Measurements from ENCODE around the gene NEK2.
"Not testable (repeated sequence)": the region's sequence is repeated elsewhere in the genome, so short reads cannot be mapped to it uniquely, and the experiment has no call there.

The NEK2 gene

GRCh38 chr1:211648980-211649934, 26.2 kb downstream of the NEK2 start:
- DNase-seq: no peak

DNA sequence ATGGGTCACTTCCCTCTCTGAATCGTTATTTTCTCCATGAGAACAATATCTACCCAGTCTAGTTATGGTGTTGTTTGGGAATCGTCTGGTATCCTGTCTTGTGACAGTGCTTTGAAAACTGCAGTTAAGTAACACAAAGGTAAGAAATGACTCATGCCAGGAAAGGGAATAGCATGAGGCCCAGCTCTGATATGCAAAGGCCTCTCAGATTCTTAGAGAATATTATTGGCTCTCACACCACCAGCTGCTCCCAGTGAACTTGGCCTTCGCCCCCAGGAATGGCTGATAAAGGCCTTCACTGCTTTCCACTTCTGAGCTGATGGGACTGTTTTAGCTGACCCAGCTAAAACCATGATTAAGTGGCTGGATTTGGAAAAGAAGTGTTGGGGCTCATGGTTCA, 27.1 kb downstream of the NEK2 start:
- DNase-seq: no peak

GRCh38 chr1:211647711-211648121, 27.7 kb downstream of the NEK2 start:
- no peak for DNase-seq

DNA sequence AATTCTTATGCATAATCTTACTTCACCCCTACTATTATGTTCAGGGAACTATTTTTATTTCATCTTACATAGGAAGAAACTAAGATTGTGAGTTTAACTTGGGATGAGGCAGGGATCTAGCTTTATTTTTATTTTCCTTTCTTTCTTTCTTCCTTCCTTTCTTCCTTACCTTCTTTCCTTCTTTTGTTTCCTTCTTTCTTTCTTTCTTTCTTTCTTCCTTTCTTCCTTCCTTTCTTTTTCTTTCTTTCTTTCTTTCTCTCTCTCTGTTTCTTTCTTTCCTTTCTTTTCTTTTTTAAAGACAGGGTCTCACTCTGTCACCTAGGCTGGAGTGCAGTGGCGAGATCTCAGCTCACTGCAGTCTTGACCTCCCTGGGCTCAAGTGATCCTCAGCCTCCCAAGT, 28.9 kb downstream of the NEK2 start:
- DNase-seq: no peak

GRCh38 chr1:211645601-211646000, 29.8 kb downstream of the NEK2 start:
- DNase-seq: not testable (repeated sequence)

DNA sequence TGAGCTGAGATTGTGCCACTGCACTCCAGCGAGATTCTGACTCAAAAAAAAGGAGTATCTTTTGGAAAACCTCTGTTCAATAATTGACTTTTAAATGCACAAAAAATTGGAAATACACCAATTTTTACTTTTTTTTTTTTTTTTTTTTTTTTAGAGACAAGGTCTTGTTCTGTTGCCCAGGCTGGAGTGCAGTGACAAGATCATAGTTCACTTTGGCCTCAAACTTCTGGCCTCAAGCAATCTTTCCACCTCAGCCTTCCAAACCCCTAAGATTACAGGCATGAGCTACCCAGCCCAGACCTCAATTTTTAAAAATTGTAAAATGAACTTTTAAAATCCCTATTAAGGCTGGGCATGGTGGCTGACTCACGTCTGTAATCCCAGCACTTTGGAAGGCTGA, 30.8 kb downstream of the NEK2 start:
- DNase-seq: no peak

DNA sequence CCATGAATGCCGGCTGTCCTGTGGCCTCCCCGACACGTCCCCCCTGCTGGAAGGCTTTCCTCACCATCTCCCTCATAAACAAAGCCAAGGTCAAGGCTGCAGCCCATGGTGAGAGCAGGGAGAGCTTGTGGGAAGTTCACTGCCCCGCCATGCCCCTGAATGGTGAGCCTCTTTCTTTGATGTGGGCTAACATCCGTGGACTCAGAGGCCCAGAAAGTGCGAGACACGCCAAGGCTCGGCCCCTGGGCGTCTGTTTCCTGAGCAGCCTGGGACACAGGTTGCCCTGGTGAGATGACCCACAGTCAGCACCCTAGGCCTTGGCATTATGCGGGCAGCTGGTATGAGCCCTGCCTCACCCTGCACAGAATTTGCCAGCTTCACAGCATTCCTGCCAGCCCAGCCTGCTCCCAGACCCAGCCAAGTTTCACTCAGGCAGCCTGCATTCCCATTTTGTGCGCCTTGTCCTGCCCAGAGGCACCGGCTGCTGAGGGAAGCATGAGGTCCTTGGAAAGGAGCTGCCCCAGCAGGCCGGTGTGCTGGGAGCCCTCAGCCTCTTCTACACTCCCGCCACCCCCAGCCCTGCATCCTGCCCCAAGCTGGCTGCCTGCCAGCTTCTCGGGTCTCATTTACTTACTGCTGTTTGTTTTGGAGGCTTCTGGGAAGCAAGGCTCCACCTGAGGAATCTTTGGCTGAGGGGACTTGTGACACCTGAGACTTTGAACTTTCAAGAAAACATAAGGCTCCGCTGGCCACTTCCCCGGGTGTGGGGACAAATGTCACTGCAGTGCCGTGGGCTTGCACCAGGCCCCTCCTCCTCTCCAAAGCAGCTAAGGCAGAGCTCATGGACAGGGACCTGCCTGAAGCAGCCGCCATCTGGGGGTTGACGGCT, 31.9 kb downstream of the NEK2 start:
- peak; percentile 50 to 82 for DNase-seq

DNA sequence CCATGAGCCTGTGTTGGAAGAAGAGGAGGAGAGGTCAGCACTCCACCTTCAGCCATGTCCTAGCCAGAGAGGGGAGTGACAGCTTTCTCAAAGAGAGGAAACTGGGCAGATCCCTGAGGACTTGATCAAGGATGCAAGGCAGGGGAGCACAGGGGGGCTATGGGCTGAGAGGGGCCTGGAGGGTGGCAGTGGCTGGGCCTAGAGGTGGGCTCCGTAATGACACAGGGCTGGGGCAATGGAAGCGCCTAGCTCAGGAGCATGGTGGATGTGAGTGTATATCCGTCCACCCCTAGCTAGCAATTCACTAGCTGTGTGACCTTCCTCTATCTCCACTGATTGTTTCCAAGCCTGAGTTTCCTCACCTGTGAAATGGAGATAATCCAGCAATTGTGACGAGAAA, 32.6 kb downstream of the NEK2 start:
- no peak for DNase-seq

- no peak for DNase-seq
These were observed 33.5 kb downstream of the NEK2 start for GRCh38 chr1:211641942-211642341.

DNA sequence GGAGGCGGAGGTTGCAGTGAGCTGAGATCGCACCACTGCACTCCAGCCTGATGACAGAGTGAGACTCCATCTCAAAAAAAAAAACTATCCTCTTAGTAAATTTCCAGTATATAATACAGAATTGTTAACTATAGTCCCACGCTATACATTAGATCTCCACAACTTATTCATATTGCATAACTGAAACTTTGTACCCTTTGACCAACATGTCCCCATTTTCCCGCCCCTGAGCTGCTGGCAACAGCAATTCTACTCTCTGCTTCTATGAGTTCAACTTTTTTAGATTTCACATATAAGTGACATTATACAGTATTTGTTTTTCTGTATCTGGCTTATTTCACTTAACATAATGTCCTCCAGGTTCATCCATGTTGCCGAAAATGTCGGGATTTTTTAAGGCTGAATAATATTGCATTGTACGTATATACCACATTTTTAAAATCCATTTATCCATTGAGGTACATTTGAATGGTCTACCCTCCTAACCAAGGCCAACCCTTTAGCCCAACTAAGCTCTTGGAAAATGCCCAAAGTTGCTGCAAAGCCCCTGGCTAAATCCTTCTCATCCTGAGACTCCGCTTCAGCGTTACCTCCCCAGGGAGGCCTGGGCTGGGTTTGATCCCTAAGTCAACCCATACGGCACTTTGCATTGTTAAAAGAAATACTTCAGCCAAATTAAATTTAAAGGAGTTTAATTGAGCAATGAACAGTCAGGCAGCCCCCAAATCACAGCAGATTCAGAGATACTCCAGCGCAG, 34.2 kb downstream of the NEK2 start:
- no peak for DNase-seq

- DNase-seq: no peak
These were observed 35.2 kb downstream of the NEK2 start for GRCh38 chr1:211640301-211640630.

DNA sequence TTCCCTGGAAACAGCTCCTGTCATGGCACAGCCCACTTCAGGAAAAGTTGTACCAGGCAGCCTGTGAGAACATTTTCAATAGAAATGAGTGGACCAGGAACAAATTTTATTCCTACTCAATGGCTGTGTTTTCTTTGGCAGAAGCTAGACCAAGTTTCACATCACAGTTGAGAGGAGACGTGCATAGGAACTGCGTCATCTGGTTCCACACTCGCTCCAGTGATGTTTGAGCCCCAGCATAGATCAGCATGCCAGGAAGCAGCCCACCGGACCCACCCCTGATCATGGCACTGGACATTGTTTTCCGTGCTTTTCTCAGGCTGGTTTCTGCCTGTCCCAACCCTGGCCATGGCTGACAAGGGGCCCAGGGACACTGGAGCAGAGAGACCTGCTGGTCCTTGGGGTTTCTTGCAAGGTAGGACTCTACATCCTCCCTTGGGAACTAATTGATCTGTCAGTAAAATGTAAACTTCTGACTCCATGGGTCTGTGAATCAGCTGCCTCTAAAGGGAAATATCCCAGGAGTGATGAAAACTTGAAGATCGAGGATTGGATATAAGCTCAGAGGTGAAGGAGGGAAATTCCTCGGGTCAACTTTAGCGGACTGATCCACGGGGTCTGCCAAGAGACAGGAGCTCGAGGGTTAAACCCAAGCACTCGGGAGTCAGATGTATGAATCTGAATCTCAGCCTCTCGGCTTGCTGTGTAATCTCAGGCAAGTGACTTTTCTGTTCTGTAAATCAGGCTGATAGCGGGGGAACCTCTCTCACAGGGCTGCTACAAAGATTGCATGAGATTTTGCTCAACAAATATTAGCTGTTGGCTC, 35.7 kb downstream of the NEK2 start:
- no peak for DNase-seq

GRCh38 chr1:211638689-211639101, 36.7 kb downstream of the NEK2 start:
- no peak for DNase-seq

DNA sequence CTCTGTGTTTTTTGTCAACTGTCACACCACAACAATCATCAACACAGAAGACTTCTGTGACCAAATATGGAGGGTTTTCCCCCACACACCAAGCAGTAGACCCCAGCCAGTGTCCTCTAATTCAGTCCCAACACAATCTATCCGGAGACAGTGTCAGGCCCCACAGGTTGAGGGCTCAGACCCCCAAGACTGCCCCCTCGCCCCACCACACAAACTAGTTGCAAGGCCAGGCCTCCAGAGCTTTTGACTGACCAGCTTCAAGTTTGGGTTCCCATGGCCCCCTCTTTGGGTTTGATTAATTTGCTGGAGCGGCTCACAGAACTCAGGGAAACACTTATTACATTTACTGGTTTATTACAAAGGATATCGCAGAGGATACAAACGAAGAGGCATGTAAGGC, 37.2 kb downstream of the NEK2 start:
- no peak for DNase-seq

- no peak for DNase-seq
These were observed 38.4 kb downstream of the NEK2 start for GRCh38 chr1:211637066-211637465.

DNA sequence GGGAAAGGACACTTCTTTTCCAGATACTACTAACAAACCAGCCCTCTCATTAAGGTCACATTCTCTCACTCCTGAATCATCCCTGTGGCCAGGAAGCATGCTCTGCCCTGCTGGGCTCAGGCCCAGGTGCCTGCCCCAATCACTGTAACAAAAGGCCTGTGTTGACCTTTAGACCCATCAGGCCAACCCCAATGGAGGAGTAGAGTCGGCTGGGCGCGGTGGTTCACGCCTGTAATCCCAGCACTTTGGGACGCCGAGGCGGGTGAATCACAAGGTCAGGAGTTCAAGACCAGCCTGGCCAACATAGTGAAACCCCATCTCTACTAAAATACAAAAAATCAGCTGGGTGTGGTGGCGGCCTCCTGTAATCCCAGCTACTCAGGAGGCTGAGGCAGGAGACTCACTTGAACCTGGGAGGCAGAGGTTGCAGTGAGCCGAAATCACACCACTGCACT, 38.8 kb downstream of the NEK2 start:
- not testable (repeated sequence) for DNase-seq

DNA sequence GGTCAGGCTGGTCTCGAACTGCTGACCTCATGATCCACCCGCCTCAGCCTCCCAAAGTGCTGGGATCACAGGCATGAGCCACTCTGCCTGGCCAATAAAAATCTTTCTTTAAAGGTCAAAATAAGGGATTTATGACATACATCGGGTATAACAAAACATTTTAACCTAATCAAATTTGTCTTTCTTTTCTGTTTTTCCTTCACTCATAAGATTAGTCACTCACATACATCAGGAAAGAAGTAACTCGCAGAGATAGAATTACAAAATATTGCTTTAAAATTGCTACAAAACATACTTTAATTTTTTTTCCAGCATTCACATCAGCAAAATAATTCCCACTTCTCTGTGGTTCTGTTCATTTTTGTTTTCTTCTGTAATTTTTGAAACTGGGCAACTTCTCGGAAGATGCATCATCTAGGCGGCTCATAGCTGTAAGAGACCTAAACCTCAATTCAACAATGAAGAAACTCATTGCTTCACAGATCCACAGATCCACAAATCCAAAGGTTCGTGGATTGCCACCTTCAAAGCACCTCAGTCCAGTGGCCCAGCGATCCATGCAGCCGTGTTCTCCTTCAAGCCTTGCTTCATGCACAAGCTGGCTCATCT, 39.7 kb downstream of the NEK2 start:
- DNase-seq: no peak

DNA sequence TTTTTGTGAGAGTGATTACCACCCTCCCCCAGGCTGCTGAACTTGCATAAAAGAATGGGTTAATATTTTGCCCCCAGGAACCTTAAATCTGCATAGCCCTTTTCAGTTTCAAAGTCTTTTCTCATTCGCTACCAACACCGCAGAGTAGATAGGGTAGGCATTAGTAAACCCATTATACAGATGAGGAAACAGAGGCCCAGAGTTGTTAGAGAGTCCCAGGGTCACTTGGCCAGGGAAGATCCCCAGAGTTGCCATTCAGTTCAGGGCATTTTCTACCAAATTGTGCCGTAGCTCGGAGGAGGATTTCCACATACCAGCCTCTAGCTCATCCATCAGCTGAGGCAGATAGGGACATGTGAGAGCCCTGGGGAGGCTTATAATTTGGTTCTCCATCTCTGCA, 40.5 kb downstream of the NEK2 start:
- no peak for DNase-seq

- DNase-seq: no peak
These were observed 41.0 kb downstream of the NEK2 start for GRCh38 chr1:211634461-211634860.

GRCh38 chr1:211633524-211633846, 41.9 kb downstream of the NEK2 start:
- DNase-seq: no peak

GRCh38 chr1:211632808-211633523, 42.5 kb downstream of the NEK2 start:
- no peak for DNase-seq
